Activated T-helper 1 cell treated with anti-CD3 and anti-CD28 coated beads, Interleukin-12 subunit alpha, Interleukin-12 subunit beta, Interleukin-2, Interleukin-4 antibody, amounts not matched to agents 30 ng/mL and 10 ng/mL and 1 ng/mL, durations not matched to agents 14 hours and 24 hours and 36 hours (primary cell): Measurements from ENCODE around the gene NOS1AP. TPM values are rescaled to one million over a fixed set of nuclear protein-coding genes. Genes with fewer than 3 reads are reported as not detected.
"Not testable (repeated sequence)": the region's sequence is repeated elsewhere in the genome, so short reads cannot be mapped to it uniquely, and the experiment has no call there.

Source experiments
- DNase-seq: peaks from one replicate; pipeline ENCODE4 v3.0.0; 2021; ENCODE audit warnings: low spot score
- H3K27ac Mint-ChIP-seq: one replicate; pipeline ENCODE4 v1.8.0; 2021; ENCODE audit warnings: mild to moderate bottlenecking, mixed read lengths
- H3K27me3 Mint-ChIP-seq: one replicate; pipeline ENCODE4 v1.8.0; 2022; ENCODE audit warnings: mild to moderate bottlenecking, moderate library complexity, mixed read lengths; ENCODE audit not compliant: insufficient read depth
- H3K36me3 Mint-ChIP-seq: one replicate; pipeline ENCODE4 v1.8.0; 2021; ENCODE audit warnings: low read depth, mixed read lengths
- H3K4me1 Mint-ChIP-seq: one replicate; pipeline ENCODE4 v1.8.0; 2021; ENCODE audit warnings: low read depth, mixed read lengths
- H3K4me3 Mint-ChIP-seq: one replicate; pipeline ENCODE4 v1.8.0; 2021; ENCODE audit warnings: mild to moderate bottlenecking, moderate library complexity, mixed read lengths
- H3K9me3 Mint-ChIP-seq: one replicate; pipeline ENCODE4 v1.8.0; 2021; ENCODE audit warnings: mixed read lengths
- intact Hi-C: fragments of 100-400 bp; cut with micrococcal nuclease; formaldehyde crosslinking; loops from one replicate; pipeline ENCODE4 v1.15.1; 2024
- total RNA-seq: library from RNA; stranded (reverse); gene quantifications from 2 replicates; pipeline ENCODE4 v1.2.3, GENCODE V29; 2022

The NOS1AP gene
- total RNA-seq, 1 donor from 2014 or later = 0.10 TPM

DNA sequence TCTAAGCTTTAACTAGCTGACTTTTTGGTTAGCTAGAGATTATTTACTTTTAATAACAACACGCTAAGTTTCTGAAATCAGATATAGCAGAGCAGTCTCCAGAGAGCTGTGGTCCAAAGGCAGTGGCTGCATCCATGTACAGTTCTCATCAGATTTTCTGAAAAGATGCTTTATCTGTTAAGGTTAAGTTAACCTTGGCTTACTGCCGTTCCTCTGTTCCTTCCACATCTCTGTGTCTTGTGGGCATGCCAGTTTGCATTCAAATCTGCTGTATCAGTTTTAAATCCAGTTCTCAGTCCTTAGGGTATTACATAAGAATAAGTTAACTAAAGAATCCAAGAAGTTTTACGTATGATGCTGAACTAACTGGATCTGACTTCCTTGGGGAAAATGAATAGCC lies 260.3 kb downstream of the NOS1AP start:
- H3K27me3 Mint-ChIP-seq = peaks cover 3% of the 10 kb centered on the region
- H3K9me3 Mint-ChIP-seq = no peaks in the 10 kb centered on the region
- no peaks in the 10 kb centered on the region for H3K36me3 Mint-ChIP-seq
- H3K4me3 Mint-ChIP-seq = no peak overlapping the region
- no peak for DNase-seq
- no peak overlapping the region for H3K27ac Mint-ChIP-seq
- intact Hi-C loops = no loop called here
- no peaks in the 10 kb centered on the region for H3K4me1 Mint-ChIP-seq

DNA sequence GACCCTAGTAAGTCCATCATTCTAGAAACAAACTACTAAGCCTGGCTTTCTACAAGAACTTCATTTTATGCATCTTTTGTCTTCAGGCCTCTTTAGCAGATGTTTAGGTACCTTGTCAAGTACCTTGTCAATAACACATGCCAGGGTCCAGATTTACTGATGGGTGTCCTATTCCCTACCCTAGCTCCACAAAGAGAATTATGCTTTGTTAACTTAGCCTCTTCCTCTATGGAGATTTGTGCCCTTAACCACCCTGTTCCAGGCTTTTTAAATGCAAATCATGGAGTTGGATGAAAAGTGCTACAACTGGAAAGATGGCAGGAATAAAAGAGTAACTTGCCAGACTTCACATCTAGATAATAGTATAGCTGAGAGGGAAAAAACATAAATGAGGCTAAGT lies 264.5 kb downstream of the NOS1AP start:
- Mint-ChIP-seq H3K9me3 (no peaks in the 10 kb centered on the region), H3K4me1 (no peaks in the 10 kb centered on the region), H3K27ac (no peak overlapping the region), H3K36me3 (no peaks in the 10 kb centered on the region), H3K27me3 (peaks cover 8% of the 10 kb centered on the region), H3K4me3 (no peak overlapping the region)
- no peak for DNase-seq
- intact Hi-C loops = no loop called here

DNA sequence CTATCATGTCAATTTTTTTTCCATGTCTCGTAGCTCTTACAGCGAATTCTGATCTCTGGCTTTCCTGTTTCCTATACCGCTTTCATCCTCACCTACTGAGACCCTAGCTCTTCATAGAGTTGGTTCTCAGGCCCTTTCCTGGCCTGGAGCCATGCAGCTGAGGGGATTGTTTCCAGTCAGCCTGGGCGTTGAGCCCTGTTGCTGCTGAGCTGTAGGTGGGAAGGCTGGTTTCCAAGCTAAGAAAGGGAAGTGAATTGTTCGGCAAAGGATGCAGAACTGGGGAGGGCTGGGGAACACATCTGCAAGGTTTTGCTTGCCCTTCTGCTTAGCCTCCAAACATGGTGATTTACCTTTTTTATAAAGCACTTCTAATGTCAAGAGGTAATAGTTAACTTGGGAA lies 265.6 kb downstream of the NOS1AP start:
- Mint-ChIP-seq H3K27ac (no peak overlapping the region), H3K4me1 (no peaks in the 10 kb centered on the region), H3K4me3 (no peak overlapping the region), H3K36me3 (no peaks in the 10 kb centered on the region), H3K27me3 (peaks cover 8% of the 10 kb centered on the region), H3K9me3 (no peaks in the 10 kb centered on the region)
- DNase-seq = no peak
- intact Hi-C loops = no loop called here

- H3K9me3 Mint-ChIP-seq = no peaks in the 10 kb centered on the region
- no peaks in the 10 kb centered on the region for H3K4me1 Mint-ChIP-seq
- intact Hi-C loops = no loop called here
- H3K4me3 Mint-ChIP-seq = no peak overlapping the region
- H3K27me3 Mint-ChIP-seq = peaks cover 8% of the 10 kb centered on the region
- no peak overlapping the region for H3K27ac Mint-ChIP-seq
- H3K36me3 Mint-ChIP-seq = no peaks in the 10 kb centered on the region
- no peak for DNase-seq
Observed at GRCh38 chr1:162336621-162337285, 267.3 kb downstream of the NOS1AP start.

DNA sequence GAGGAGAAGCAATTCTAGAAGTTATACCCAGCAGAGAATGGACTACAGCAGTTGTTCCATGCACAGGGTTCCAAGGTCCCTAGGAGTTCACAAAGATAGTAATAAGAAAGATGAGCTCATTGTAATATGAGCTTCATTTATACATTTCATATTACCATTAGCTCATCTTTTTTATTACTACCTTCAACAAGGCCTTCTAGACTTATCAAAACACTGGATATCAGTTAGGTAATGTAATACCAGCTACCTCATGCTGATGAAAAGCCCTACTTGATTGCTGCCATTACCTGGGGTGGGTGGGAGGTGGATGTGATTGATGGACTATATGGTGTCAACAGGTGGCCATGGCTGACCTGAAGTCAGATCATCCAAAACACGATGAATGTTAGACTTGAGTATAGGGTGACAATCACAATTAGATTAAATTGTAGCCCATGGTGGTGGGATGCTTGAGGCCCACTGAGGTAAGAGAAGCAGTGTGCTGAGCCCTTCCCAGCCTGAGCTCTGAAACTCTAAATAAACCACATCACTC lies 273.0 kb downstream of the NOS1AP start:
- no peaks in the 10 kb centered on the region for H3K9me3 Mint-ChIP-seq
- no peaks in the 10 kb centered on the region for H3K36me3 Mint-ChIP-seq
- H3K4me1 Mint-ChIP-seq = no peaks in the 10 kb centered on the region
- peaks cover 6% of the 10 kb centered on the region for H3K27me3 Mint-ChIP-seq
- no peak for DNase-seq
- intact Hi-C loops = no loop called here
- no peak overlapping the region for H3K27ac Mint-ChIP-seq
- H3K4me3 Mint-ChIP-seq = no peak overlapping the region

GRCh38 chr1:162343470-162343869 lies 274.0 kb downstream of the NOS1AP start:
- Mint-ChIP-seq H3K4me3 (no peak overlapping the region), H3K9me3 (no peaks in the 10 kb centered on the region), H3K4me1 (no peaks in the 10 kb centered on the region), H3K36me3 (no peaks in the 10 kb centered on the region), H3K27me3 (peaks cover 6% of the 10 kb centered on the region), H3K27ac (no peak overlapping the region)
- intact Hi-C loops = no loop called here
- no peak for DNase-seq

- Mint-ChIP-seq H3K4me1 (no peaks in the 10 kb centered on the region), H3K9me3 (no peaks in the 10 kb centered on the region), H3K4me3 (no peak overlapping the region), H3K36me3 (no peaks in the 10 kb centered on the region), H3K27me3 (peaks cover 7% of the 10 kb centered on the region), H3K27ac (no peak overlapping the region)
- no peak for DNase-seq
- intact Hi-C loops = no loop called here
Observed at GRCh38 chr1:162347281-162347680, 277.8 kb downstream of the NOS1AP start.

DNA sequence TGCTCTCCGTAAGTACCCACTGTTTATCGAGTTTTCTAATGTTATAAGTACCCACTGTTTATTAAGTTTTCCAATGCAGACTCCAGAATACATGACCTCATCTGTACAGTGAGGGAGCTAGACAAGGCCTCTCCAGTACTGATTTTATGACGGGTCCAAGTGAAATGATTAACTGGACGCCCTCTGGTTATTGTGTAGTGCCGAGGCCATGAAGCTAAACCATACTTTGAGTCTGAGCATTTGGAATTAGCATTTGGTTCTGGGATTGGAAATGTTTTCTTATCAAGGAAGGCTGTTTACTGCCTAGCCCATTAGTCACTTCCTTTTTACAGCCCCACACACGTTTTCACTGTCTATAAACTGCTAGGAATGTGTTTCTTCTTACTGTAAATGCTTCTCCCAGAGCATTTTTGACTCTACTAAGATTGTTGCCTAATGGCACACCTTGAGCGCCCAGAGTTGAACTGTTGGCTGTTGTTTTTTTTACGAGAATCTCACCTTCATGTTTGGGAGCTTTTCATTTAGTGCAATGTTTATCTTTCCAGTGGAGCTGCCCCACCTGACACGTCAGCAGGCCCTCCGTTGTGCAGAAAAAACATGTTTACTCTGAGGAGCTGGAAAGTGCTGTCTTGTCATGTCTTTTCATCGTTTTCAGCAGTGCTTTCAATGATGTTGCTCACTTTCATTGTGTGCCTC lies 280.3 kb downstream of the NOS1AP start:
- intact Hi-C loops = no loop called here
- Mint-ChIP-seq H3K9me3 (no peaks in the 10 kb centered on the region), H3K27ac (no peak overlapping the region), H3K27me3 (peaks cover 8% of the 10 kb centered on the region), H3K4me1 (no peaks in the 10 kb centered on the region), H3K4me3 (no peak overlapping the region), H3K36me3 (no peaks in the 10 kb centered on the region)
- no peak for DNase-seq

DNA sequence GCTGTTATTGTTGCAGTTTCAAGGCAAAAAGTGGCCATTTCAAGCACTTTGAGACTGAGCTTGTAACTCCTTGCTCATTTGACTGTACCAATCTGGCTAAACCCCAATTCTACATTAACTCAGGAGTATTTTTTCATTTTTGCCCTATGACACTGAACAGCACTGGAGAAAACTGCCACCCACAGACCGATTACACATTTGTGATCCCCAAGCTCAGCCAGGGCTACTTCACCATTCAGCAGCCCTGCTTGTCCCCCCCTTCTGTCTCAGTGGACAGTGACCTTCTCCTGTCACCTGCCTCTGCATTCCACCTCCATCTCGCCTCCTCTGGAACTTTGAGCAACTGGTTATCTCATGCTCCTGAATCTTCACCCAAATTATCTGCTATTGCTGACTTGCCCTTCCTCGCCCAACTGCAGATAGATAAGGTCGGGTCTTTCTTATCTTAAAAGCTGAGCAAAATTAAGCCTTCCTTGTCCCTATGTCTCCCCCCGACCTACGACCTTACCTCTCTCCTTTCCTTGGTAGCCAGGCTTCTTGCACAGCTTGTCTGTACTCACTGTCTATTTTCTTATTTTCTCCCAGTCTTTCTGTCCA lies 281.9 kb downstream of the NOS1AP start:
- Mint-ChIP-seq H3K27ac (no peak overlapping the region), H3K4me3 (no peak overlapping the region), H3K9me3 (no peaks in the 10 kb centered on the region), H3K36me3 (no peaks in the 10 kb centered on the region), H3K27me3 (peaks cover 8% of the 10 kb centered on the region), H3K4me1 (no peaks in the 10 kb centered on the region)
- no peak for DNase-seq
- intact Hi-C loops = no loop called here

DNA sequence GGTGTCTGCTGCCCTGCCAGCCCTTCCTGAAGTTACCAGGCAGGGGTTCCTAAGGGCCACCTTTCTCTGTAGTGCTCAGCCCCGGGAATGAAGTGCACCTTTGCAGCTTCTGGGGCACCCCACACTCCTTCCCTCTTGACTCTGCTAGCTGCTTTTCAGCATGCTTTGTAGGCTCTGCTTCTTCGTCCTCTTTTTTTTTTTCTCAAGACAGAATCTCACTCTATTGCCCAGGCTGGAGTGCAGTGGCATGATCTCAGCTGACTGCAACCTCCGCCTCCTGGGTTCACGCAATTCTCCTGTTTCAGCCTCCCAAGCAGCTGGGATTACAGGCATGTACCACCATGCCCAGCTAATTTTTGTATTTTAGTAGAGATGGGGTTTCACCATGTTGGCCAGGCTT lies 282.4 kb downstream of the NOS1AP start:
- H3K27ac Mint-ChIP-seq, H3K9me3 Mint-ChIP-seq, intact Hi-C loops, H3K36me3 Mint-ChIP-seq, H3K27me3 Mint-ChIP-seq, H3K4me1 Mint-ChIP-seq, DNase-seq, H3K4me3 Mint-ChIP-seq: not testable (repeated sequence)

DNA sequence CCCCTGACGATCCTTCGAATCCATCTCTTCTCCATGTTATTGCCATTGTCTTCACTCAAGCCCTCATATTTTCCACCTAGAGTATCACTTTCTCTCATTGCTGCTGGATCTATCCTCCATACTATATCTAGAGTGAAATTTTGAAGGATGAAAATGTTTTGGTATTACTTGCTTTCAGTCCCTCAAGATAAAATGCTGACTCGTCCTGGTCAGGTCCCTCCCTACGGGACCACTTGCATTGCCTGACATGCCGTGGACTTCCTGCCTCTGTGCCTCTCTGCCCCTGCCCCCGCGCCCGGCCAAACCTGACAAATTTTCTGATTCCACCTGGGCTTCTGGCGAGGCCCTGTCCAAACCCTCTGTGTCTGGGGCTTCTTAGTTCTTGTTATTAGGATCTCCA lies 283.6 kb downstream of the NOS1AP start:
- no peak for DNase-seq
- H3K27ac Mint-ChIP-seq = no peak overlapping the region
- H3K9me3 Mint-ChIP-seq = no peaks in the 10 kb centered on the region
- peaks cover 8% of the 10 kb centered on the region for H3K27me3 Mint-ChIP-seq
- intact Hi-C loops = no loop called here
- no peaks in the 10 kb centered on the region for H3K36me3 Mint-ChIP-seq
- no peaks in the 10 kb centered on the region for H3K4me1 Mint-ChIP-seq
- H3K4me3 Mint-ChIP-seq = no peak overlapping the region

DNA sequence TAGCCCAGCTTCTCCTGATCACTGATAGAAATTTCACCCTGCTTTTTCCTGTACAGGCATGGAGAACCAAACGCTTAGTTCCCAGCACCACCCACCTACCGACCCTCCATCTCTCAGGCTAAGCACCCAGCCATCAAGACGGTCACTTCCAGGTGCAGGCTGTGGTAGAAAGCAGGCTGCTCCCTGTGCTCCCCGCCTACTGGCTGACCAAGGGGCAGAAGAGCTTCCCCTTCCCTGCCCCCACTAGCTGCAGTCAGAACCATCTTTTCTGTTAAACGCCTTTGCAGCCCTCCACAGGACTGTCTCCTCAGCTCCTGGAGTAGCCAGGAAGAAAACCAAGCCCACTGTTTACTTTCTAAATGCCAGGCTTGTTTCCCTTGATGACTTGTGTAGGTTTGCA lies 284.2 kb downstream of the NOS1AP start:
- intact Hi-C loops = no loop called here
- no peaks in the 10 kb centered on the region for H3K4me1 Mint-ChIP-seq
- no peak overlapping the region for H3K4me3 Mint-ChIP-seq
- no peak overlapping the region for H3K27ac Mint-ChIP-seq
- H3K36me3 Mint-ChIP-seq = no peaks in the 10 kb centered on the region
- H3K9me3 Mint-ChIP-seq = no peaks in the 10 kb centered on the region
- H3K27me3 Mint-ChIP-seq = peaks cover 9% of the 10 kb centered on the region
- no peak for DNase-seq

GRCh38 chr1:162357681-162358266 lies 288.3 kb downstream of the NOS1AP start:
- intact Hi-C loops = loop anchor here (5.0 kb wide), 1 partner anchor 490 kb away; no protein-coding TSS in a partner anchor
- Mint-ChIP-seq H3K36me3 (no peaks in the 10 kb centered on the region), H3K4me3 (no peak overlapping the region), H3K4me1 (no peaks in the 10 kb centered on the region), H3K27ac (no peak overlapping the region), H3K27me3 (peaks cover 9% of the 10 kb centered on the region), H3K9me3 (no peaks in the 10 kb centered on the region)
- no peak for DNase-seq
